ENCODE data around the gene HIKESHI.

HIKESHI gene

DNA sequence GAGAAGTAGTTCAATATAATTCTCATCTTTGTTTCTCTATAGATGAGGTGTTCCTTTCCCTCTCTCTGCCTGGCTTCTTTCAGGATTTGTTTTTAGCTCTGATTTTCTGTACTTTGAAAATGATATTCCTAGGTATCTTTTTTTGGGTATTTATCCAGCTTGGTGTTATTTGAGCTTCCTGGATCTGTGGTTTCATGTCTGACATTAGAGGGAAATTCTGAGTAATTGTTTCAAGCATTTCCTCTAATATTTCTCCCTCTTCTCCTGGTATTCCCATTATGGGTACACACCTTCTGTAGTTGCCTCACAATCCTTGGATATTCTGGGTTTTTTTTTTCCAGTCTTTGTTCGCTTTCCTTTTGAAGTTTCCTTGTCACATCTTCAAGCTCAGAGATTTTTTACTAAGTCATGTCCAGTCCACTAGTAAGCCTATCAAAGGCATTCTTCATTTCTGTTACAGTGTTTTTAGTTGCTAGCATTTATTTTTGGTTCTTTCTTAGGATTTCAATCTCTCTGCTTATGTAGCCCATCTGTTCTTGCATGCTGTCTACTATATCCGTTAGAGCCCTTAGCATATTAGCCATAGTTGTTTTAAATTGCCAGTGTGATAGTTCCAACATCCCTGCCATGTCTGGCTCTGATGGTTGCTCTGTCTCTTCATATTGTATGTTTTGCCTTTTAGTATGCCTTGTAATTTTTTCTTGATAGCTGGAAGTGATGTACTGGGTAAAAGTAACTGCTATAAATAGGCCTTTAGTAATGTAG lies 78.4 kb downstream of the HIKESHI start:
- FAIRE-seq: no peak

DNA sequence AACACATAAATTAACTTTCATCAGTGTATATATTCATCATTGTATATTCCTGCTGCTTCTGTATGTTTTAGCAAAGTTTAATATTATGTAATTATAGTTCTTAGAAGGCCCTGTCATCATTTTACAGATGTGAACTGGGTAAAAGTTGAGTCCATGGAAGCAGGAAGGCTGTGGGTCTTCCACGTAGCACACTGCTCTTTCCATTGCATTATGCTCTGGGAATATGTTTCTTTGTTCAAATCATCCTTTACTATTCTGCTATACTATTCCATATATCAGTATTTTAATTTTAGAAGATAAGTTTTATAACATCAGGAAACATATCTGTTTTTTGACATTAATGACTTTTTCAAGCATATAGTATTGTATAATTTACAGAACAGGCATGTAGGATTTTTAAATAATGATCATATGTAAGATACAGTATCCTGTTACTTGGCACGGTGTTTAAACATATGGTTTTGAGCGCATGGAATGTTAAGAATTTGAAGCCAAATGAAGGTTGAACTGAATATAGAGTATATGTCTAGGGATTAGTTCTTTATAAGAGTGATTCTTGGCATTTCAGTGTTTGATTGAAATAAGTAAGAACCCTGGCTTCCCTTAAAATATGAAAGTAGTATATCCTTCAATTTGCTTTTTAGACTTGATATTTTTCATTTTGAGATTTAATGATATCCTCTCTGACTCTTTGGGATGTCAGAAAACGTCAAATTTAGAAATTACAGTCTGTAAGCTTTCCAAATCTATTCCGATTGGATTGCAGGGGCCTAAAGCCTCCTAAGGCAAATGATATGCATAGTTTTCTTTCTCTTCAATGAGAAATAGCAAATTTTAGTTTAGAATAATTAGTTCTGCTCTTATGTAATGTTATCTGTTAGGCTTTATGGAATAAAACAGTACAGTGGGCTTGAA lies 81.3 kb downstream of the HIKESHI start:
- no peak for FAIRE-seq

DNA sequence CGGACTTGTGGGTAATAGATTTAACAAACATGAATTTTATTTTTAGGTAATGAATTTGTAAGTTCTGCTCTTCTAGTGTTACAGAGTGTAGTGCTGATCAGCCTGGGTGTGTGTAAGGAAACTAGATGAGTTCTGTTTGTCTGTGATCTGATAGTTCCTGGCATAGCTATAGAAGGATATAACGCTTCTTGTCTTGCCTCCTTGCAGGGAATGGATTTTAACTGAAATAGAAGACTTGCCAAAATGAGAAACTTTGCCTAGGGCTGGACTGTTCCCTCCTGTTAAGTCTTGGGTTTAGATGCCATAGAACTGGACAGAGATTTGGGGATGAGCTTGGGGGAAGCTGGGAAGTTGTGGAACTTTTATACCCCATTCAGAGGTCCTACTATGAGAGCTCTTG lies 84.2 kb downstream of the HIKESHI start:
- no peak for FAIRE-seq

GRCh38 chr11:86386746-86387145 lies 84.7 kb downstream of the HIKESHI start:
- FAIRE-seq: no peak

GRCh38 chr11:86388198-86388597 lies 86.2 kb downstream of the HIKESHI start:
- no peak for FAIRE-seq

DNA sequence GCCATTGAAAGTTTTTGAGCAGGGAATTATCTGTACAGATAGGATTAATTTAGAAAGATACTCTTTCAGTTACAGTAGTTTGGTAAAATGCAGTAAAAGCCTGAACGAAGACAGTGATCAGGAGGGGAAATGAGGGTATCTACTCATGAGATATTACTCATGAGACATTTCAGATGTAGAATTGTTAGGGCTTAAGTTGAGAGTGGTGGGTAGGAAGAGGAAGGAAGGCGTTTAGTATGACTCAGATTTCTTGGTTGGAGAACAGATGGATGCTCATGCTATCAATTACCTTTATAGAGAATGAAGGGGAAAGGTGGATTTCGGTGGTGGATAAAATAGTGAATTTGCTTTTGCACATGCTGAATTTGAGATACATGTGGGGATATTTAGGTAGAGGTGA lies 88.4 kb downstream of the HIKESHI start:
- FAIRE-seq: no peak

DNA sequence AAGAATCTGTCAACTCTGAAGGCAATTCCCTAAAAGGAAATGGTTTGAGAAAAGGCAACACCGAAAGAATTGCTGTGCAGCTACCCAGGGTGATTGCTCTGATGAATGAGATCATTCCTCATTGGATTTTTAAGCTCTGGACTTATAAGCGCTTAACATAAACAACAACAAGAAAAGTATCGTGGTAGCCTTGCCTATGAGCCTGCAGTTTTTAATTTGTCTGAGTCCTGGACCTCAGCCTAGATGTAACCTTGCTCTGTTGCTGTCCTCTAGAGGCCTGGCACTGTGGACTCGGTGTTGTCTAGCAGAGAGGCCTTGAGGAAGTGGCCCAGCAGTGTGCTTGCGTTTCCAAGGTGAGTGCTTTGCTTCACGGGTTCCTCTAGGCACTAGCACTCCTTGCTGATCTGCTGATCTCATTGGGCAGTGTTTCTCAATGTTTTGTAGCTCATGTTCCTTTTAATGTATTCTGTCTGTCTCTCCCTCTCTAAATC lies 93.1 kb downstream of the HIKESHI start:
- no peak for FAIRE-seq
